WTC11 (cell line): Measurements from ENCODE around the gene RFNG.

Experiments used
- CREB1 ChIP-seq: sonication (generic); formaldehyde crosslinking; IDR thresholded peaks from 2 replicates; pipeline ENCODE4 v1.8.0; 2023; ENCODE audit warnings: mild to moderate bottlenecking, missing genetic modification reagents
- GRHL2 ChIP-seq: fragments of 250-450 bp; sonication (Bioruptor Pico); IDR thresholded peaks from 2 replicates; pipeline ENCODE4 v1.8.0; 2022; ENCODE audit warnings: mild to moderate bottlenecking, moderate library complexity; ENCODE audit not compliant: insufficient replicate concordance, severe bottlenecking
- IRF2 ChIP-seq: sonication (generic); formaldehyde crosslinking; IDR thresholded peaks from 2 replicates; pipeline ENCODE4 v1.8.0; 2022; ENCODE audit warnings: low read depth, missing genetic modification reagents, borderline replicate concordance
- NFE2L1 ChIP-seq: sonication (generic); formaldehyde crosslinking; IDR thresholded peaks from 2 replicates; pipeline ENCODE4 v1.8.1; 2023; ENCODE audit warnings: missing genetic modification reagents
- RELA ChIP-seq: sonication (generic); formaldehyde crosslinking; IDR thresholded peaks from 2 replicates; pipeline ENCODE4 v1.8.1; 2022; ENCODE audit warnings: missing genetic modification reagents, mild to moderate bottlenecking, borderline replicate concordance
- TF ChIP-seq, protein P1 (sequence below): fragments of 200-600 bp; IDR thresholded peaks from 2 replicates; pipeline ENCODE4 v1.8.0; 2022; ENCODE audit warnings: antibody characterized with exemption

DNA sequence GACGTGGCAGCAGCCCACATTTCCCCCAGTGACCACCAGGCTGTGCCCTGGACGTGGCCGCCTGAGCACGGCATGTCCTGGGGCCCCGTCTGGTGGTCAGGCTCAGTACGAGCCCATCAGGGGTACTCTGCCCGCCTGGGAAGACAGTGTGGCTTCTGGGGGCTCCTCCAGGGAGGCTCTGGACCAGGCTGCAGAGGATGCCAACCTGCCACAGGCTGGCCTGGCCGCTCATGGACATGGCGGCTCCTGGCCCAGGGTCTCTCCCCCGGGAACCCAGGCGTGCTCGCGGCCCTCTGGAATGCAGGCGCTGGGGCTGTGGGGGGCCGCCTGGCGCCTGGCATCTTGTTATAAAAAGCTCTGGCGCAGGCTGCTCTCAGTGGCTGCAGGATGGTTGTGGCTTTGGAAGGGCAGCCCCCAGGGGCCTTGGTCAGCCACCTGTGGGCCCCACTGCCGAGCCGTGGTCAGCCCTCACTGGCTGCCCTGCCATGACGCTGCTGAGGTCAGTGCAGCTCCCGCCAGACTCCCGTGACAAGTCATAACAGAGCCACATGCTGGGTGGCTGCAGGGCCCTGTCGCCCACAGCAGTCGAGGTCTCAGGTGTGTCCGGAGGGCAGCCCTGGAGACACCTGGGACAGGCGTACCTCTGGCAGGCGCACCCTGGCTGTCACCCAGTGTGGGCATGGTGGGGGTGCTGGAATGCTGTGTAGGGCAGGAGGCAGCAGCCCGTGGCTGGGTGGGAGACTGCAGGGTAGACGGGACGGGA, 43.9 kb downstream of the RFNG start:
- TF ChIP-seq CREB1 (CRISPR knock-in tag) (no peak), RELA (CRISPR knock-in tag) (no peak), IRF2 (CRISPR knock-in tag) (no peak), NFE2L1 (CRISPR knock-in tag) (no peak), GRHL2 (no peak)
- TF ChIP-seq, protein P1, sequence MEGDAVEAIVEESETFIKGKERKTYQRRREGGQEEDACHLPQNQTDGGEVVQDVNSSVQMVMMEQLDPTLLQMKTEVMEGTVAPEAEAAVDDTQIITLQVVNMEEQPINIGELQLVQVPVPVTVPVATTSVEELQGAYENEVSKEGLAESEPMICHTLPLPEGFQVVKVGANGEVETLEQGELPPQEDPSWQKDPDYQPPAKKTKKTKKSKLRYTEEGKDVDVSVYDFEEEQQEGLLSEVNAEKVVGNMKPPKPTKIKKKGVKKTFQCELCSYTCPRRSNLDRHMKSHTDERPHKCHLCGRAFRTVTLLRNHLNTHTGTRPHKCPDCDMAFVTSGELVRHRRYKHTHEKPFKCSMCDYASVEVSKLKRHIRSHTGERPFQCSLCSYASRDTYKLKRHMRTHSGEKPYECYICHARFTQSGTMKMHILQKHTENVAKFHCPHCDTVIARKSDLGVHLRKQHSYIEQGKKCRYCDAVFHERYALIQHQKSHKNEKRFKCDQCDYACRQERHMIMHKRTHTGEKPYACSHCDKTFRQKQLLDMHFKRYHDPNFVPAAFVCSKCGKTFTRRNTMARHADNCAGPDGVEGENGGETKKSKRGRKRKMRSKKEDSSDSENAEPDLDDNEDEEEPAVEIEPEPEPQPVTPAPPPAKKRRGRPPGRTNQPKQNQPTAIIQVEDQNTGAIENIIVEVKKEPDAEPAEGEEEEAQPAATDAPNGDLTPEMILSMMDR, result no peak
